ENCODE results near the gene EHD3.

The EHD3 gene

GRCh38 chr2:31237348-31238017 lies 3.5 kb downstream of the EHD3 start:
- DNase-seq, result no peak

- DNase-seq, result no peak
Measured at GRCh38 chr2:31238126-31238905, 4.4 kb downstream of the EHD3 start.

GRCh38 chr2:31238906-31239592 lies 5.1 kb downstream of the EHD3 start:
- DNase-seq, result no peak

- no peak for DNase-seq
Measured at GRCh38 chr2:31239593-31240177, 5.7 kb downstream of the EHD3 start.

GRCh38 chr2:31240381-31241365 lies 6.7 kb downstream of the EHD3 start:
- no peak for DNase-seq

- DNase-seq, result no peak
Measured at GRCh38 chr2:31241625-31242270, 7.8 kb downstream of the EHD3 start.

GRCh38 chr2:31243053-31243452 lies 9.1 kb downstream of the EHD3 start:
- no peak for DNase-seq

GRCh38 chr2:31244101-31244500 lies 10.1 kb downstream of the EHD3 start:
- no peak for DNase-seq

GRCh38 chr2:31246184-31246852 lies 12.4 kb downstream of the EHD3 start:
- no peak for DNase-seq

- no peak for DNase-seq
Measured at GRCh38 chr2:31247711-31248110, 13.8 kb downstream of the EHD3 start.

GRCh38 chr2:31248139-31248538 lies 14.2 kb downstream of the EHD3 start:
- no peak for DNase-seq

GRCh38 chr2:31249009-31249690 lies 15.2 kb downstream of the EHD3 start:
- no peak for DNase-seq

GRCh38 chr2:31251018-31251417 lies 17.1 kb downstream of the EHD3 start:
- no peak for DNase-seq

- DNase-seq, result no peak
Measured at GRCh38 chr2:31251851-31252250, 17.9 kb downstream of the EHD3 start.

- DNase-seq, result no peak
Measured at GRCh38 chr2:31253356-31254131, 19.6 kb downstream of the EHD3 start.

- no peak for DNase-seq
Measured at GRCh38 chr2:31254237-31255203, 20.6 kb downstream of the EHD3 start.

GRCh38 chr2:31255911-31256571 lies 22.1 kb downstream of the EHD3 start:
- DNase-seq, result no peak
